ENCODE measurements around the gene TRIM32. TPM values are rescaled to one million over a fixed set of nuclear protein-coding genes. Genes with fewer than 3 reads are reported as not detected.

TRIM32 gene
- total RNA-seq, 1 donor from 2014 or later: 26.4 TPM

- no peak for TF ChIP-seq CTCF (IDR thresholded peaks at IDR 0.05; ENCODE audit: insufficient read depth, low read length, poor library complexity, severe bottlenecking)
- DNase-seq (ENCODE audit: low read depth): no peak
- Histone ChIP-seq H3K27me3 (ENCODE audit: control insufficient read depth, insufficient read depth, low read length) (no peaks in the 10 kb centered on the region), H3K36me3 (ENCODE audit: control insufficient read depth, insufficient read depth, low read length) (no peaks in the 10 kb centered on the region), H3K4me3 (ENCODE audit: low read depth, low read length) (no peak overlapping the region)
These were observed 18.0 kb upstream of the TRIM32 start for GRCh38 chr9:116668970-116669695.

GRCh38 chr9:116671605-116672004 lies 15.5 kb upstream of the TRIM32 start:
- no peak for TF ChIP-seq CTCF (IDR thresholded peaks at IDR 0.05; ENCODE audit: insufficient read depth, low read length, poor library complexity, severe bottlenecking)
- Histone ChIP-seq H3K27me3 (ENCODE audit: control insufficient read depth, insufficient read depth, low read length) (no peaks in the 10 kb centered on the region), H3K4me3 (ENCODE audit: low read depth, low read length) (no peak overlapping the region), H3K36me3 (ENCODE audit: control insufficient read depth, insufficient read depth, low read length) (no peaks in the 10 kb centered on the region)
- no peak for DNase-seq (ENCODE audit: low read depth)

- no peak for TF ChIP-seq CTCF (IDR thresholded peaks at IDR 0.05; ENCODE audit: insufficient read depth, low read length, poor library complexity, severe bottlenecking)
- DNase-seq (ENCODE audit: low read depth): no peak
These were observed 13.7 kb upstream of the TRIM32 start for GRCh38 chr9:116673375-116673774.

GRCh38 chr9:116674210-116674980 lies 12.7 kb upstream of the TRIM32 start:
- Histone ChIP-seq H3K4me3 (ENCODE audit: low read depth, low read length) (no peak overlapping the region), H3K36me3 (ENCODE audit: control insufficient read depth, insufficient read depth, low read length) (no peaks in the 10 kb centered on the region), H3K27me3 (ENCODE audit: control insufficient read depth, insufficient read depth, low read length) (no peaks in the 10 kb centered on the region)
- no peak for DNase-seq (ENCODE audit: low read depth)
- TF ChIP-seq CTCF (IDR thresholded peaks at IDR 0.05; ENCODE audit: insufficient read depth, low read length, poor library complexity, severe bottlenecking): no peak

More at GRCh38 chr9:116673375-116673774, 13.7 kb upstream of the TRIM32 start:
- Histone ChIP-seq H3K4me3 (ENCODE audit: low read depth, low read length) (no peak overlapping the region), H3K36me3 (ENCODE audit: control insufficient read depth, insufficient read depth, low read length) (no peaks in the 10 kb centered on the region), H3K27me3 (ENCODE audit: control insufficient read depth, insufficient read depth, low read length) (no peaks in the 10 kb centered on the region)

- TF ChIP-seq CTCF (IDR thresholded peaks at IDR 0.05; ENCODE audit: insufficient read depth, low read length, poor library complexity, severe bottlenecking): no peak
- no peaks in the 10 kb centered on the region for H3K27me3 ChIP-seq (ENCODE audit: control insufficient read depth, insufficient read depth, low read length)
- no peak overlapping the region for H3K4me3 ChIP-seq (ENCODE audit: low read depth, low read length)
- no peak for DNase-seq (ENCODE audit: low read depth)
- no peaks in the 10 kb centered on the region for H3K36me3 ChIP-seq (ENCODE audit: control insufficient read depth, insufficient read depth, low read length)
These were observed 3.6 kb upstream of the TRIM32 start for GRCh38 chr9:116683535-116683934.

Data from kidney epithelial cell (primary cell).